MG63 (cell line): ENCODE measurements around the gene TMEM236. TPM values are rescaled to one million over a fixed set of nuclear protein-coding genes. Genes with fewer than 3 reads are reported as not detected.

ENCODE experiments used
- DNase-seq: peaks from one replicate; pipeline ENCODE4 v3.0.0-alpha.2; 2020
- H3K27me3 ChIP-seq: fragments of 250-450 bp; sonication (Bioruptor Pico); 2 replicates; pipeline ENCODE4 v1.5.1; 2020; ENCODE audit warnings: mild to moderate bottlenecking, moderate library complexity
- H3K36me3 ChIP-seq: fragments of 250-450 bp; sonication (Bioruptor Pico); 2 replicates; pipeline ENCODE4 v1.5.1; 2020; ENCODE audit warnings: mild to moderate bottlenecking, moderate library complexity
- H3K4me3 ChIP-seq: fragments of 250-450 bp; sonication (Bioruptor Pico); 2 replicates; pipeline ENCODE4 v1.5.1; 2020; ENCODE audit warnings: mild to moderate bottlenecking, moderate library complexity
- H3K9me3 ChIP-seq: fragments of 250-450 bp; sonication (Bioruptor Pico); 2 replicates; pipeline ENCODE4 v1.5.1; 2020; ENCODE audit warnings: mild to moderate bottlenecking, moderate library complexity
- total RNA-seq: library from RNA; depleted of rRNA; stranded (reverse); fragments of >200 nt; shearing (Covaris generic); gene quantifications from 2 replicates; pipeline ENCODE4 v1.2.3, GENCODE V29; 2014; ENCODE audit warnings: low replicate concordance

The TMEM236 gene
- total RNA-seq, 1 experiment from 2014 or later = not detected

- Histone ChIP-seq H3K27me3 (no peaks in the 10 kb centered on the region), H3K36me3 (no peaks in the 10 kb centered on the region), H3K9me3 (no peaks in the 10 kb centered on the region), H3K4me3 (no peak overlapping the region)
- no peak for DNase-seq
Observed at GRCh38 chr10:17735166-17735941, 16.6 kb upstream of the TMEM236 start.

DNA sequence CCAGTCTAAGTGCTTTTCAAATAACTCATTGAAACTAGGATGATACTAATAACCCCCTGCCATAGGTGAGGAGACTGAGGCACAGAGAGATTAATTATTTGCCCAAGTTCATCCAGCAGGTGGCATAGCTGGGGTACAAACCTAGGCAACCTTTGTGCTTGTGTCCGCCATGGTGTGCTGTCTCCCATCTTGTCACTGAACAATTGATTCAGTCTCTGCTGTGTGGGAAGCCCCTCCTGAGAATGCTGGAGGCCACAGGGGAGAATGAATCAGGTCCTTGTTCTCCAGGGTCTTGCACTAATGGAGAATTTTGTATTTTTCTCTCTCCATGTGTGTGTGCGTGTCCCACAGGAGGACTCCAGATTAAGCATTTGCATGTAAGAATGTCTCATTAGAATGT is 15.8 kb upstream of the TMEM236 start:
- Histone ChIP-seq H3K36me3 (no peaks in the 10 kb centered on the region), H3K9me3 (no peaks in the 10 kb centered on the region), H3K4me3 (no peak overlapping the region), H3K27me3 (no peaks in the 10 kb centered on the region)
- no peak for DNase-seq

DNA sequence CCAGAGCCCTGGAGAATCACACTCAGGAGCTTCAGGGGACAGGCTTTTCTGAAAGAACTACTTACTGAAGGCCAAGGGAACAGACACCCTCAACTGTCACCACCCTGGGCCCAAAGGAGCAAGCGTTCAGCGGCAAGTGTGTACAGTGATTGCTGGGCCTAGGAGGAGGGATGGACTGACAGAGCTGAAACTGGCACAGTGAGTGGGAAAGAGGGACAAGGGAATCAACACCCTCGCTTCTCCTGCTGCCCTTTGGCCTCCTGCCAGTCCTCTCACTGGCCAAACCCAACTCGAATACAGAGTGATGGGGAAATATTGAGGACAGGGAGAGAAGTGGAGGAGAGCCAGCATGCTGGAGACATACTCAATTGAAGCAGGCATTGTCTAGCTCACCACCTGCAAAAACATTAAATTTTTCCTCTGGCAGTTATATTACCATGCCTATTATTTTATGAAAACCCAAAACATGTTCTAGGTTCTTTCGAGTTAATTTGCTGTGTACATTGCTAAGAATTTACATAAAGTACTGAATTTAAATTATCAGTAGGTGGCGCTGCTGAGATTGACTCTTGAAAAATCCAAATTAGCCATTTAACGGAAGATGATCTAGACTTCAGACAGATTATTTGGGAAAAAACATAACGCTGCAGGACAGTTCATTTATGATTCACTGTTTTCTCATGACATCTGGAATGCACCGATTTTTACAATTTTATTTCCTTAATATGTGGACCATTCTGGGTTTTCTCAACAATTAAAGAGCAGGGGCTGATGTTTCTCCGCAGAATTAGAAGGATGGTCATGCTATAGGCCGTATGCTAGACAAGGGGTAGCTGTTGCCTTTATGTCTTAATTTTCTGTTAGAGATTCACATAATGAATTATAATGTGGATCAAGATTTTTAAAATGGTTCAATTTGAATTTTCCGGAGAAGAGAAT is 14.7 kb upstream of the TMEM236 start:
- Histone ChIP-seq H3K4me3 (no peak overlapping the region), H3K27me3 (no peaks in the 10 kb centered on the region), H3K9me3 (no peaks in the 10 kb centered on the region), H3K36me3 (no peaks in the 10 kb centered on the region)
- DNase-seq = peak; percentile 20

DNA sequence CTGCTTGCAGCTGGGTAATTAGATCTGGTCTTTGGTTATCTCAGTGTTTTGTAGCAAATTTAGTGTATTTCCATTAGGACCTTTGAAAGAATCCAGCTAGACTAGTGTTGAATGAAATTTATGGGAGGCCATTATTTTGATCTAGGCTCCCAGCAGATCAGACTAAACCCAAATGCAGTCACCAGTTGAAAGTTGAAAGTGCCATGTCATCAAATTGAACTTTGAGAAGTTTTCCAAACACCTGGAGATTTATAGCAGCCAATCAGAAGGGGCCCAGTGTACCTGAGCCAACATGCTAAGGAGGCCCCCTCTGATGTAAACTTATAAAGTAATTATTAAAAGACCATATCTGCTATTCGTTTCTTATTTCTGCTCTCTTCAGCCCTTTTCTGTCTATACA is 11.3 kb upstream of the TMEM236 start:
- Histone ChIP-seq H3K36me3 (no peaks in the 10 kb centered on the region), H3K4me3 (no peak overlapping the region), H3K9me3 (no peaks in the 10 kb centered on the region), H3K27me3 (no peaks in the 10 kb centered on the region)
- DNase-seq = no peak

DNA sequence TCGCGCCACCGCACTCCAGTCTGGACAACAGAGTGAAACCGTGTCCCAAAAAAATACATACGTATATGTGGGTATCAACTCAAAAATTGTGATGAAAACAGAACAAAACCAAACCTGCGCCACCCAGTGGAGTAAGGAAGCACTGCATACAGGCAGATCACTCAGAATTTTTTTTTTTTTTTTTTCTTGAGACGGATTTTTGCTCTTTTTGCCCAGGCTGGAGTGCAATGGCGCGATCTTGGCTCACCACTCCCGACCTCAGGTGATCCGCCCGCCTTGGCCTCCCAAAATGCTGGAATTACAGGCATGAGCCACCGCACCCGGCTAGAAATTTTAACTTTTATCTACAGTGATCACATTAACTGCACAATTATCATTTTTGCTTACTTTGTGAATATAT is 9.1 kb upstream of the TMEM236 start:
- peak overlapping the region; percentile 26 for H3K4me3 ChIP-seq
- H3K27me3 ChIP-seq = no peaks in the 10 kb centered on the region
- peak; percentile 35 for DNase-seq
- no peaks in the 10 kb centered on the region for H3K36me3 ChIP-seq
- H3K9me3 ChIP-seq = no peaks in the 10 kb centered on the region

DNA sequence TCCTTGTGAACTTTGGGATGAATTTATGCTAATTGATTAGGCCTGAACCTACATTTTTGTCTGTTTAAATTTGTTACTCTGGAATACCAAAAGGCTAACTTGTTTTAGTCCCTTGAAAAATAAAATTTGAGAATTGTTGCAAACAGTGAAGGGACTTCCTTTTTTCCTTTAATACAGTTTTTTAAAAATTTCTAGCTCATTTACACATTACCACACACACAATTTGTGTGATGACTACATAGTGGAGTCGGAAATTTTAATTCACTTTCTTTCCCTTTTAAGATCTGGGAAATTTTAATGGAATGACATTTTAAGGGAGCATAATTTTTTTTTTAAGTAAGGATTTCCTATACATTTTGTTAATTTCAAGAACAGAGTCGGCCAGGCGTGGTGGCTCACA is 8.6 kb upstream of the TMEM236 start:
- Histone ChIP-seq H3K36me3 (no peaks in the 10 kb centered on the region), H3K9me3 (no peaks in the 10 kb centered on the region), H3K4me3 (no peak overlapping the region), H3K27me3 (no peaks in the 10 kb centered on the region)
- no peak for DNase-seq

GRCh38 chr10:17744341-17744861 is 7.6 kb upstream of the TMEM236 start:
- no peak for DNase-seq

DNA sequence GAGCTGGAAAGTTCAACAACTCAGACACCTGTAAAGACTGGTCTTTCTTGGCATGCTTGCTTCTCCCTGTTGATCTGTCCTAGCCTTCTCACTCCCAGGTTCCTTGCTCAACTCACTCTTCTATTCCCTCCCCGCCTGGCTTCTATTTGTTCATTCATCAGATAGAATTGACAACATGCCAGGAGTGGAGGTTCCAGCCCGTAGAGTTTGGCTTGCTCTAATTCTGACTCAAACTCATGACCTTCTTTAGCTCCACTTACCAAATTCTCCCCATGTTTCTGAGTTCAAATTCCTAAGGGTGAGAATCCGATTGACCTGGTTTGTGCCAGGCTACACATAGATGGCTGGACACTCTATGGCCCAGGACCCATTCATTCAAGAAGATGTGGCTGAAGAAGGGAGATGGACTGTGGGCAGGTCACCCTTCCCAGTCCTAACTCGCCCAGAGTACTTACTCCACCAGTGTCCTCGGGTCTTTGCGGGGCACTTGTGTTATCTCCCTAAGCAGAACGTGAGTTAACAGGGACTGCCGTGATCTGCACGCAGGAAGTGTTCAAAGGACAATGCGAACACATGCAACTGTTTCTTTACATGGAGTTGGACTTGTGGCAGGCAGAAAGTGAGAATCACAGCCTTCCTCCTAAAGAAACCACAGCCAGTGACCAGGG is 4.0 kb upstream of the TMEM236 start:
- Histone ChIP-seq H3K36me3 (no peaks in the 10 kb centered on the region), H3K9me3 (no peaks in the 10 kb centered on the region), H3K4me3 (no peak overlapping the region), H3K27me3 (no peaks in the 10 kb centered on the region)
- DNase-seq = peak; percentile 7

More at GRCh38 chr10:17744341-17744861, 7.6 kb upstream of the TMEM236 start:
- no peaks in the 10 kb centered on the region for H3K27me3 ChIP-seq
- H3K9me3 ChIP-seq = no peaks in the 10 kb centered on the region
- H3K4me3 ChIP-seq = no peak overlapping the region
- H3K36me3 ChIP-seq = no peaks in the 10 kb centered on the region

DNA sequence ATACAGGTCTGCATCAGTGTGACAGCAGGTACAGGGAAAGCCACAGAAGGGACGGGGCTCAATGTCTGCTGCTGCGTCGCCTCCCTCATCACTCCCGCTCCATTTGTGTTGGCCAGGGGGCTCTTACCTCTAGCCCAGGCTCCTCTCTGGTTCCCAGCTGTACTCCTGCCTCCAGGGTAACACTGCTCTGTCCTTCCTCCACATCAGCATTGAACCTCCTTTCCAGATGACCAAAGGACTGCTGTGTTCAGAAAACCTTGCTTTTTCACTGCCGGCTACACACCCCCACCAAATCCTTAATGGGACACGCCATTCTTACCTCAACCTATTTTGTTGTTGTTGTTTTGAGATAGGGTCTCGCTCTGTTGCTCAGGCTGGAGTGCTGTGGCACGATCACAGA is 2.1 kb upstream of the TMEM236 start:
- no peaks in the 10 kb centered on the region for H3K9me3 ChIP-seq
- no peaks in the 10 kb centered on the region for H3K27me3 ChIP-seq
- DNase-seq = no peak
- no peaks in the 10 kb centered on the region for H3K36me3 ChIP-seq
- no peak overlapping the region for H3K4me3 ChIP-seq

DNA sequence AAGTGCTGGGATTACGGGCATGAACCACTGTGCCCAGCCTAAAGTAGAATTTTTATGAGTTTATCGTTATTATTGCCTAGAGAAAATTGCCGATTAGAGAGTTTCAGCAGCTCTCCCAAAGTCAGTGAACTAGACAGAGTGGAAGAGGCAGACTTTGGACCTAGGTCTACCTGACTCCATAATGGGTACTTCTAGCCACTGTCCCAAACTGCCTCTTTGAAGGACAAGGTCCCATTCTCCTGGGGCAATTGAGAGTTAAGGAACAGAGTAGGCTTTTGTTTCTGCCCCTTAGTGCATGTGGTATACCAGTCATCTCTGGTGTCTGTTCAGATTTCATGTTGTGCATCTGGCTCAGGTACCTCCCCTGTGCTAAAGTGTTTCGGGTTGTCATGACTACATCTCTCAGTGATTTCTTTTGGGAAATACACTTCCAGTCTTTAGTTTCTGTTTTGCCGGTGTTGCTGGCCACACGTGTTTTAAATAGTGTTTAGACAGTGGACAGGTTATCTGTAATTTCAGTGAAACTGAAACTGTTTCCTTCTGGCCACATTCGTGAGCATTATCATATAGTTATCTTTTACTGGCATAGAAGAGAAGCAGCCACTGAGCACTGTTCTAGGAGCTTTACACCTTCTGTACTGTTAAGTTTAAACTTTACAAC is 4.7 kb downstream of the TMEM236 start:
- no peak for DNase-seq

GRCh38 chr10:17758200-17758599 is 6.2 kb downstream of the TMEM236 start:
- no peaks in the 10 kb centered on the region for H3K36me3 ChIP-seq
- H3K9me3 ChIP-seq = no peaks in the 10 kb centered on the region
- H3K4me3 ChIP-seq = no peak overlapping the region
- DNase-seq = no peak
- no peaks in the 10 kb centered on the region for H3K27me3 ChIP-seq

More for the DNA sequence above, 4.7 kb downstream of the TMEM236 start:
- Histone ChIP-seq H3K27me3 (no peaks in the 10 kb centered on the region), H3K9me3 (no peaks in the 10 kb centered on the region), H3K36me3 (no peaks in the 10 kb centered on the region), H3K4me3 (no peak overlapping the region)

DNA sequence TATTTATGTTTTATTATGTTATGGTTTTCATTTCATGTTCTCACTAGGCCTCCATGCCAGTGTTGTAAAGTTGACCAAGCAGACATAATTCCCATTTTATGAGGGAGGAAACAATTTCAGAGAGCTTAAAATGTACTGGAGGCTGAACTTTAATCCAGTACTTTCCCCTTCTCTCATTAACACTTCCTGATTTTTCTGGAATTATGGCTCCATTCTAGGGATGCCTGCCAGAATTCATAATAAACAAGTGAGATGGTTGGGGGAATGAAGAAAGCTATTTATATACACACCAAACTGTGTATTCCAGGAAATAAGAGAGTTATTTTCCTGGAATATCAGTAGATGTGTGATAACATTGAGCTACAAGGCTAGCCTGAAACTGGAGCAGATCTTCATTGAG is 6.9 kb downstream of the TMEM236 start:
- no peak for DNase-seq
- H3K4me3 ChIP-seq = no peak overlapping the region
- no peaks in the 10 kb centered on the region for H3K9me3 ChIP-seq
- H3K27me3 ChIP-seq = no peaks in the 10 kb centered on the region
- H3K36me3 ChIP-seq = no peaks in the 10 kb centered on the region

DNA sequence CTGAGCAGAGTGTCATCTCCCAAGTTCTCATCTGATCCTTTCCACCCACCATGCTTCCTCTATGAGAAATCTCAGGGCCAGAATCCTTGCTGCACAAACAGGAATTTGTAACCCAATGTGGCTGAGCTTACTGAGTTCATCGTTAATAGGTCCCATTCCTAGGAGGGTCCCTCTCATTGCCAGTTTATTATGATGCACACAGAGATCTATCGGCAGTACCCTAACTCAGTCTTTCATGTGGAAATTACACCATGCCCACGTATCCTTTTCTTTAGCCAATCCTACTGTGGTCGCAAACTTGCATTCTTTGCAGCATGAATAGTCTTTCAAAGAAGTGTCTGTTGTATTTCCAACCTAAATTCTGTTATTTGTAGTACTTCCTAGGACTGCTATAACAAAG is 12.1 kb downstream of the TMEM236 start:
- no peaks in the 10 kb centered on the region for H3K36me3 ChIP-seq
- no peaks in the 10 kb centered on the region for H3K9me3 ChIP-seq
- H3K27me3 ChIP-seq = no peaks in the 10 kb centered on the region
- no peak for DNase-seq
- H3K4me3 ChIP-seq = no peak overlapping the region

DNA sequence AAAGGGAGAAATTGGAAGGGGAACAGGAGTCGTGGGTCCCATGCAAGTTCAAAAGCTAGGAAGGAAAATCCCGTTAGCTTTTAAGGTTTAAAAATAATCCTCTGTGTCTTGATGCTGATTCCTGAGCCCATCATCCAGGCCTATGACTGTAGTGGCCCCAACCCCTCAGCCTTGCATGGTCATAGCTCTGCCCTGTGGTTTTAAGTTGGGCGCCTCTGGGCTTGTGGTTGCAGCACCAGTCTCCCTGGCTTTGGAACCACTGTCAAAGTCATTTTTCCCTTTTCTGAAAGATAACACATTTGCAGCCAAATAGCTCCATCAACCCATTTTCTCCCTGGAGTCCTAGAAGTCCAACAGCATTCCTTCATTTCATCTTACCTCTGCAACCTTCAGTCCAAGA is 13.6 kb downstream of the TMEM236 start:
- Histone ChIP-seq H3K4me3 (no peak overlapping the region), H3K27me3 (no peaks in the 10 kb centered on the region), H3K36me3 (no peaks in the 10 kb centered on the region), H3K9me3 (no peaks in the 10 kb centered on the region)
- DNase-seq = no peak

- no peak overlapping the region for H3K4me3 ChIP-seq
- no peaks in the 10 kb centered on the region for H3K27me3 ChIP-seq
- no peaks in the 10 kb centered on the region for H3K9me3 ChIP-seq
- no peak for DNase-seq
- no peaks in the 10 kb centered on the region for H3K36me3 ChIP-seq
Observed at GRCh38 chr10:17766731-17767130, 14.7 kb downstream of the TMEM236 start.

DNA sequence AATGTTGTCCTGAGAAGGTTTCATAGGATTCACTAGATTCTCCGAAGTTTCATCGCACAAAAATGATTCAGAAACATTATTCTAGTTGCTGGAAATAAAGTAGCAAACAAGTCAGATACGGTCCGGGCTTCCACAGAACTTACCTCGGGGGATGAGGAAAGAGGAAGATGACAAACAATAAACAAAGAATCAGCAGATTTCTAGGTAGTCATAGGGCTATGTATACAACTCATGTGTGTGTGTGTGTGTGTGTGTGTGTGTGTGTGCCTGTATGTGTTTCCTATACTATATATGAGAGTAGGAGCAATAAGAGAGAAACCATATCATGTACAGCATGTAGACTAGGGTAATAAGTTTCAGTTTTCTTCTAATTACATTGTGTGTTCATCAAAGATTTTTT is 16.5 kb downstream of the TMEM236 start:
- DNase-seq = no peak
- Histone ChIP-seq H3K27me3 (no peaks in the 10 kb centered on the region), H3K4me3 (no peak overlapping the region), H3K36me3 (no peaks in the 10 kb centered on the region), H3K9me3 (no peaks in the 10 kb centered on the region)
